Peyer's patch (tissue), 4 donors: ENCODE results near the gene DLGAP5.

Experiments
- CTCF ChIP-seq, 6 experiments: fragments of 450-650 bp in 4 of 6; fragments of 200-600 bp in 2 of 6; sonication (generic) in 1 of 6; IDR thresholded peaks; one replicate each; pipeline ENCODE4 v1.5.1; 2017 to 2019; ENCODE audit warnings: antibody characterized with exemption in 6 of 6, mild to moderate bottlenecking in 3 of 6, moderate library complexity in 1 of 6
- POLR2A ChIP-seq, 2 donors: fragments of 450-650 bp; IDR thresholded peaks; one replicate each; pipeline ENCODE4 v1.5.1; 2017; ENCODE audit warnings: antibody characterized with exemption in 2 of 2, mild to moderate bottlenecking in 2 of 2, moderate library complexity in 2 of 2

GRCh38 chr14:55105991-55106390 is 85.4 kb downstream of the DLGAP5 start:
- TF ChIP-seq CTCF (IDR thresholded peaks at IDR 0.05) (no peak), POLR2A (IDR thresholded peaks at IDR 0.05) (no peak)
